Right lobe of liver (tissue), 4 donors: ENCODE results near the gene HEATR3.

Experiments used
- POLR2A ChIP-seq: fragments of 450-650 bp; IDR thresholded peaks from one replicate; pipeline ENCODE4 v1.6.1; 2017; ENCODE audit warnings: antibody characterized with exemption, mild to moderate bottlenecking
- TF ChIP-seq, protein P1 (sequence below), 4 donors: fragments of 200-600 bp in 3 of 4; fragments of 450-650 bp in 1 of 4; IDR thresholded peaks; one replicate each; pipeline versions ENCODE4 v1.5.1 to v1.8.0; 2016 to 2022; ENCODE audit warnings: antibody characterized with exemption in 4 of 4, mild to moderate bottlenecking in 2 of 4
- donor health status: DM: no; HTN: no; CAD: no.
- donor health status: DM: no; HTN: no; CAD: no.
- donor health status: DM: no; HTN: yes; CAD: no.

DNA sequence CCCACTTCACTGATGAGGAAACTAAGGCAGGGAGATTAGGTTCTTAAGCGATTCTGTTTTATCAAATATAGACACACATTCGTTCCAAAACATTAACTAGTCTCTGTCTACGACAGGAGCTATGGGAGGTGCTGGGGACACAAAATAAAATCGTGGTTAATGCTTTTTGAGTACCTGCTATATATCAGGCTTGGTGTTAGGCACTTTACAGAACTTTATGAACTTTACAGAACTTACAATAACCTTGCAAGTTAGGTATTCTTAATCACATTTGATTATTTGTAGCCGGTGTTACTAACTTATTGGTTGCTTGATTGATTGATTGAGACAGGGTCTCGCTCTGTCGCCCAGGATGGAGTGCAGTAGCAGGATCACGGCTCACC, 538 bp upstream of the HEATR3 start:
- no peak for TF ChIP-seq POLR2A
- TF ChIP-seq, protein P1, sequence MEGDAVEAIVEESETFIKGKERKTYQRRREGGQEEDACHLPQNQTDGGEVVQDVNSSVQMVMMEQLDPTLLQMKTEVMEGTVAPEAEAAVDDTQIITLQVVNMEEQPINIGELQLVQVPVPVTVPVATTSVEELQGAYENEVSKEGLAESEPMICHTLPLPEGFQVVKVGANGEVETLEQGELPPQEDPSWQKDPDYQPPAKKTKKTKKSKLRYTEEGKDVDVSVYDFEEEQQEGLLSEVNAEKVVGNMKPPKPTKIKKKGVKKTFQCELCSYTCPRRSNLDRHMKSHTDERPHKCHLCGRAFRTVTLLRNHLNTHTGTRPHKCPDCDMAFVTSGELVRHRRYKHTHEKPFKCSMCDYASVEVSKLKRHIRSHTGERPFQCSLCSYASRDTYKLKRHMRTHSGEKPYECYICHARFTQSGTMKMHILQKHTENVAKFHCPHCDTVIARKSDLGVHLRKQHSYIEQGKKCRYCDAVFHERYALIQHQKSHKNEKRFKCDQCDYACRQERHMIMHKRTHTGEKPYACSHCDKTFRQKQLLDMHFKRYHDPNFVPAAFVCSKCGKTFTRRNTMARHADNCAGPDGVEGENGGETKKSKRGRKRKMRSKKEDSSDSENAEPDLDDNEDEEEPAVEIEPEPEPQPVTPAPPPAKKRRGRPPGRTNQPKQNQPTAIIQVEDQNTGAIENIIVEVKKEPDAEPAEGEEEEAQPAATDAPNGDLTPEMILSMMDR (IDR thresholded peaks at IDR 0.05) = no peak
